Transverse colon (tissue), 4 donors: ENCODE data around the gene MOCS3. TPM values are rescaled to one million over a fixed set of nuclear protein-coding genes. Genes with fewer than 3 reads are reported as not detected.

ENCODE experiments used
- DNase-seq: peaks from one replicate; pipeline ENCODE4 v3.0.0-alpha.2; 2019
- H3K27ac ChIP-seq, 4 donors: fragments of 200-600 bp; sonication (generic); 2 replicates each; pipeline ENCODE4 v1.5.1; 2016 to 2018; ENCODE audit warnings: inconsistent platforms in 4 of 4
- H3K27me3 ChIP-seq: fragments of 200-600 bp; sonication (generic); 2 replicates; pipeline ENCODE4 v1.5.1; 2017; ENCODE audit warnings: inconsistent platforms
- H3K36me3 ChIP-seq, 4 donors: fragments of 200-600 bp; sonication (generic); 2 replicates each; pipeline ENCODE4 v1.5.1; 2017 to 2019; ENCODE audit warnings: inconsistent platforms in 4 of 4
- H3K4me1 ChIP-seq, 4 donors: fragments of 200-600 bp; sonication (generic); 2 replicates each; pipeline ENCODE4 v1.5.1; 2017 to 2020; ENCODE audit warnings: inconsistent platforms in 4 of 4
- H3K4me3 ChIP-seq, 4 donors: fragments of 200-600 bp; sonication (generic); 1 replicate in 1 of 4; 2 replicates in 3 of 4; pipeline versions ENCODE4 v1.5.1 to v1.6.1; 2017 to 2019; ENCODE audit warnings: inconsistent platforms in 4 of 4
- H3K9me3 ChIP-seq, 2 donors: fragments of 200-600 bp; sonication (generic); 2 replicates each; pipeline ENCODE4 v1.5.1; 2017 to 2019; ENCODE audit warnings: inconsistent platforms in 2 of 2
- EP300 ChIP-seq: sonication (generic); formaldehyde crosslinking; IDR thresholded peaks from one replicate; pipeline ENCODE4 v1.6.1; 2017; ENCODE audit warnings: antibody characterized with exemption, low read depth
- POLR2A ChIP-seq: fragments of 450-650 bp; IDR thresholded peaks from one replicate; pipeline ENCODE4 v1.6.1; 2016; ENCODE audit warnings: antibody characterized with exemption, mild to moderate bottlenecking, moderate library complexity
- POLR2AphosphoS5 ChIP-seq, 3 donors: sonication (generic); formaldehyde crosslinking; IDR thresholded peaks; one replicate each; pipeline ENCODE4 v1.6.1; 2016; ENCODE audit warnings: antibody characterized with exemption in 3 of 3
- WGBS, 2 donors: methylation state at CpG; one replicate each; pipeline ENCODE4 v1.1.5; 2018; ENCODE audit warnings: low coverage in 1 of 2; 5-methylcytosine and 5-hydroxymethylcytosine counted together
- in situ Hi-C, 4 donors: fragments of 200-750 bp; cut with MboI; loops; one replicate each; pipeline versions ENCODE4 v1.15.0 to v1.15.1; 2017; ENCODE audit warnings: low sequenced_read_pairs in 3 of 4, low pct_ligation_motif_present in 1 of 4, low pct_unique_long_range_greater_than_20kb in 1 of 4
- intact Hi-C: fragments of 100-400 bp; cut with DNase I; formaldehyde crosslinking; loops from one replicate; pipeline ENCODE4 v1.15.1; 2023; ENCODE audit warnings: low total_unique reads
- total RNA-seq, 4 donors: library from RNA; depleted of rRNA; stranded (reverse); fragments of >200 nt; gene quantifications; one replicate each; pipeline ENCODE4 v1.1.0, GENCODE V29; 2016
- TF ChIP-seq, protein P1 (sequence below), 5 experiments: fragments of 200-600 bp in 3 of 5; fragments of 450-650 bp in 2 of 5; sonication (generic) in 3 of 5; IDR thresholded peaks; 1 replicate in 2 of 5; 2 replicates in 3 of 5; pipeline ENCODE4 v1.5.1; 2016 to 2017; ENCODE audit warnings: antibody characterized with exemption in 5 of 5, inconsistent platforms in 3 of 5, mild to moderate bottlenecking in 2 of 5, moderate library complexity in 1 of 5

Gene MOCS3
- total RNA-seq, 4 donors from 2014 or later: 3.7 to 10.7 (median 4.0) TPM

- Histone ChIP-seq H3K27me3 (no peaks in the 10 kb centered on the region), H3K4me1 (peaks cover 26 to 52% (median 29%) of the 10 kb centered on the region in 4 donors), H3K36me3 (peaks cover 0 to 17% (median 8%) of the 10 kb centered on the region in 4 donors), H3K4me3 (peak overlapping the region; percentile 64 to 87 (median 82)), H3K9me3 (no peaks in the 10 kb centered on the region), H3K27ac (peak overlapping the region; percentile 97 to 98 (median 98))
- no peak for TF ChIP-seq EP300
- intact Hi-C loops (loop anchor here (2.0 kb wide), 1 partner anchor 136 kb away; the partner anchor contains the start of gene BCAS4), in situ Hi-C loops (loop anchor here in 3 of 4 donors (5.0 to 10.0 kb wide), 2 partner anchors 136 to 138 kb away; partner anchors contain the start of gene BCAS4 (in 2 of the 3))
- peak; percentile 26 for DNase-seq
- 0% methylated on average over 1 to 68 of the region's 79 CpGs for WGBS, 2 donors
These were observed 28.3 kb upstream of the MOCS3 start for GRCh38 chr20:50930139-50930975.

DNA sequence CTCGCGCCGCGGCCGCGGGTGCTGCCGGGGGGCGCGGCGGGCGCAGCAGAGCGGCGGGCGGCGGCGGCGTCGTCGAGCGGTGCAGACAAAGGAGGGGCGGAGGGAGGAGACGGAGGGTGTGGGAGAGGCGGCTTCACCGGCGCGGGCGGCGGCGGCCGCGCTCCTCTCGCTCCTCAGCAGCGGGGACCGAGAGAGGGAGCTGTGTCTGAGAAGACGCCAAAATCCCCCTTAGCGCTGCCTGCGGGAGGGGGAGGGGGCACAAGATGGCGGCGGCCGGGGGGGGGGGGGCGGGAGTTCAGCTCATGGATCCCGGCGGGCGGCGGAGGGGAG, 27.7 kb upstream of the MOCS3 start:
- Histone ChIP-seq H3K9me3 (no peaks in the 10 kb centered on the region), H3K4me3 (peak overlapping the region; percentile 37 to 83 (median 72)), H3K36me3 (peaks cover 0 to 23% (median 11%) of the 10 kb centered on the region in 4 donors), H3K4me1 (peaks cover 22 to 46% (median 29%) of the 10 kb centered on the region in 4 donors), H3K27me3 (no peaks in the 10 kb centered on the region), H3K27ac (peak overlapping the region; percentile 97 to 98 (median 98))
- intact Hi-C loops: loop anchor here (2.0 kb wide), 1 partner anchor 136 kb away; the partner anchor contains the start of gene BCAS4
- TF ChIP-seq EP300 (no peak), POLR2AphosphoS5 (IDR thresholded peaks at IDR 0.05) (no peak), POLR2A (no peak)
- TF ChIP-seq, protein P1, sequence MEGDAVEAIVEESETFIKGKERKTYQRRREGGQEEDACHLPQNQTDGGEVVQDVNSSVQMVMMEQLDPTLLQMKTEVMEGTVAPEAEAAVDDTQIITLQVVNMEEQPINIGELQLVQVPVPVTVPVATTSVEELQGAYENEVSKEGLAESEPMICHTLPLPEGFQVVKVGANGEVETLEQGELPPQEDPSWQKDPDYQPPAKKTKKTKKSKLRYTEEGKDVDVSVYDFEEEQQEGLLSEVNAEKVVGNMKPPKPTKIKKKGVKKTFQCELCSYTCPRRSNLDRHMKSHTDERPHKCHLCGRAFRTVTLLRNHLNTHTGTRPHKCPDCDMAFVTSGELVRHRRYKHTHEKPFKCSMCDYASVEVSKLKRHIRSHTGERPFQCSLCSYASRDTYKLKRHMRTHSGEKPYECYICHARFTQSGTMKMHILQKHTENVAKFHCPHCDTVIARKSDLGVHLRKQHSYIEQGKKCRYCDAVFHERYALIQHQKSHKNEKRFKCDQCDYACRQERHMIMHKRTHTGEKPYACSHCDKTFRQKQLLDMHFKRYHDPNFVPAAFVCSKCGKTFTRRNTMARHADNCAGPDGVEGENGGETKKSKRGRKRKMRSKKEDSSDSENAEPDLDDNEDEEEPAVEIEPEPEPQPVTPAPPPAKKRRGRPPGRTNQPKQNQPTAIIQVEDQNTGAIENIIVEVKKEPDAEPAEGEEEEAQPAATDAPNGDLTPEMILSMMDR (IDR thresholded peaks at IDR 0.05): no peak
- in situ Hi-C loops: loop anchor here in 3 of 4 donors (5.0 to 10.0 kb wide), 2 partner anchors 136 to 139 kb away; partner anchors contain the start of gene BCAS4 (in 2 of the 3)
- 0% methylated on average over 37 of the region's 45 CpGs; no CpG with 5 or more reads in 1 of the 2 donors for WGBS, 2 donors
- no peak for DNase-seq

DNA sequence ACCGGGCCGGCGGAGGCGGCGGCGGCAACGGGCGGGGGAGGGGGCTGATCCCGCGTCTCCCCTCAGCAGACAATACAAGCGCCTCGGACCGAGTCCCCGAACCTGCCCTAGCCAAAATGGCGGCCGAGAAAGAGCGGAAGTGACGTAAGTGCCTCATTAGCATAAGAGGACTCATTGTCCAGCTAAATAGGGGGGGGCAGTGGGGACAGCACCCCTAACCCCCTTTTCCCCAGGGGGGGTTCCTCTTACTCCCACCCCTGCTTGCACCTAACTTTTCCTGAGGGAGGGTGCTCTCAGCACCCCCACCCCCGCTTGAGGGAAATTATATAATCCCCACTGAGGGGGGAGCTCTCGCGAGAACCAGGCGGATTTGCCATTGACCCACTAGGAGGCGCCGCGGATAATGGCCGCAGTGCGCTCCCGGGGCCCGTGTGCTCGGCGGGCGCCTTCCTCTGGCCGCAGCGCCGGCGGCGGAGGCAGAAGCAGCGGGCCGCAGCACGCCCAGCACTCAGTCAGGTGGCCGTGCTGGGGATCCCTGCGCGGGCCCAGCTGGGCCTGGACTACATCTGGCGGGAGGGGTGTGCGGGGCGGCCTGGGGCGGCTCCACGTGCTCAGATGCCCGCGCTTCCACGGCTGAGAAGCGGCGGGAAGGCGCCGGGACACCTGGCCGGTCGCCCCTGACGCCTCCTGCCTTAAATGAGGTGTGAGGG, 27.2 kb upstream of the MOCS3 start, which contains the start of gene ADNP:
TSS of gene ADNP (minus strand) at position 132 of the 710 bp plus-strand sequence. CDS start 27,441 bp downstream, outside the sequence.
- peak; percentile 92 for DNase-seq
- no peaks in the 10 kb centered on the region for H3K9me3 ChIP-seq
- intact Hi-C loops (loop anchor here (2.0 kb wide), 1 partner anchor 137 kb away; the partner anchor contains the start of gene BCAS4), in situ Hi-C loops (loop anchor here in 3 of 4 donors (5.0 to 10.0 kb wide), 2 partner anchors 137 to 139 kb away; partner anchors contain the start of gene BCAS4 (in 2 of the 3))
- TF ChIP-seq, protein P1 (IDR thresholded peaks at IDR 0.05): peak; percentile 63 to 95 (median 77)
- TF ChIP-seq POLR2A (peak; percentile 86), EP300 (peak; percentile 66), POLR2AphosphoS5 (IDR thresholded peaks at IDR 0.05) (peak; percentile 67 to 91 (median 85))
- H3K4me3 ChIP-seq: peak within 1 kb of the TSS; percentile 64 to 87 (median 82)
- peaks cover 0 to 27% (median 13%) of the 10 kb centered on the region in 4 donors for H3K36me3 ChIP-seq
- H3K27me3 ChIP-seq: no peaks in the 10 kb centered on the region
- WGBS, 2 donors: 0% methylated on average over 6 of the region's 58 CpGs; no CpG with 5 or more reads in 1 of the 2 donors
- H3K27ac ChIP-seq: peak within 1 kb of the TSS; percentile 97 to 98 (median 98)
- H3K4me1 ChIP-seq: peaks cover 19 to 41% (median 27%) of the 10 kb centered on the region in 4 donors

DNA sequence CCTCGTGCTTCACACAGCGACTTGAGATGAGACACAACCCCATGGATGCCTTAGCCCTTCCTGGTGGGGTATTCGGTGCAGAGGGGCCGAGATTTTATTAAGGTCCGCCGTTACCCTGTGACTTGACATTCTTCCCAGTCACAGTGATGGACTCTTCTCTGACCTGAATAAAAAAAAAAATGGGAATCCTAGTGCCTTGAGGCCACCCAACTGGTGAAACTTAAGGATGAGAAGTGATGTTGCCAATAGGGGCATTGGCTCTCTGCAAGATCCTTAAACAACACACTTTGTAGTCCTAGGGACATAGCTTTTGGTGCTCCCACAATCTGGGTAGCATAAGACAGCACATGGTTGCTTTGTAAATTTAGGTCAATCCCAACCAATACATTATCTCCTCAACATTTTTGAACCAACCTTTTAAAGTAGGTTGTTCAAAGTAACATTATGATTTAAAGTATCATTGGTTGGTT, 26.6 kb upstream of the MOCS3 start:
- DNase-seq: no peak
- peaks cover 0 to 29% (median 13%) of the 10 kb centered on the region in 4 donors for H3K36me3 ChIP-seq
- H3K27me3 ChIP-seq: no peaks in the 10 kb centered on the region
- TF ChIP-seq POLR2AphosphoS5 (IDR thresholded peaks at IDR 0.05) (no peak), POLR2A (no peak), EP300 (no peak)
- TF ChIP-seq, protein P1 (IDR thresholded peaks at IDR 0.05): no peak
- H3K9me3 ChIP-seq: no peaks in the 10 kb centered on the region
- H3K4me3 ChIP-seq: peak overlapping the region; percentile 37 to 83 (median 72)
- WGBS, 2 donors: 63% methylated on average over 4 of the region's 6 CpGs; no CpG with 5 or more reads in 1 of the 2 donors
- peaks cover 16 to 35% (median 22%) of the 10 kb centered on the region in 4 donors for H3K4me1 ChIP-seq
- in situ Hi-C loops (loop anchor here in 3 of 4 donors (5.0 to 10.0 kb wide), 2 partner anchors 137 to 140 kb away; partner anchors contain the start of gene BCAS4 (in 2 of the 3)), intact Hi-C loops (no loop called here)
- peak overlapping the region; percentile 97 to 98 (median 98) for H3K27ac ChIP-seq
